Activated T-helper 17 cell treated with anti-CD3 and anti-CD28 coated beads, Interleukin-2, amount 50 U/mL, for 72 hours (primary cell): ENCODE results near the gene MEGF6. TPM values are rescaled to one million over a fixed set of nuclear protein-coding genes. Genes with fewer than 3 reads are reported as not detected.
A peak's percentile ranks its signal among the peaks of the same experiment; 100 is the strongest.
"Not testable (repeated sequence)": the region's sequence is repeated elsewhere in the genome, so short reads cannot be mapped to it uniquely, and the experiment has no call there.

ENCODE experiments used
- ATAC-seq: fragments of 150-1000 bp; cut with Tn5 transposase; replicated peaks from 2 replicates; pipeline ENCODE4 v1.10.0; 2021; ENCODE audit warnings: mild to moderate bottlenecking, moderate library complexity
- H3K27ac Mint-ChIP-seq: one replicate; pipeline ENCODE4 v1.8.0; 2022; ENCODE audit warnings: mixed read lengths
- H3K27me3 Mint-ChIP-seq: one replicate; pipeline ENCODE4 v1.8.0; 2022; ENCODE audit warnings: mixed read lengths
- H3K36me3 Mint-ChIP-seq: one replicate; pipeline ENCODE4 v1.8.0; 2022; ENCODE audit warnings: low read depth, mild to moderate bottlenecking, mixed read lengths
- H3K4me1 Mint-ChIP-seq: one replicate; pipeline ENCODE4 v1.8.0; 2022; ENCODE audit warnings: mixed read lengths
- H3K4me3 Mint-ChIP-seq: one replicate; pipeline ENCODE4 v1.8.0; 2022; ENCODE audit warnings: mild to moderate bottlenecking, mixed read lengths
- H3K9me3 Mint-ChIP-seq: one replicate; pipeline ENCODE4 v1.8.0; 2022; ENCODE audit warnings: mixed read lengths
- total RNA-seq, 2 donors: library from RNA; stranded (reverse); gene quantifications; one replicate each; pipeline ENCODE4 v1.2.3, GENCODE V29; 2022

The MEGF6 gene
- total RNA-seq, 2 donors from 2014 or later = 5.0 to 9.7 TPM

DNA sequence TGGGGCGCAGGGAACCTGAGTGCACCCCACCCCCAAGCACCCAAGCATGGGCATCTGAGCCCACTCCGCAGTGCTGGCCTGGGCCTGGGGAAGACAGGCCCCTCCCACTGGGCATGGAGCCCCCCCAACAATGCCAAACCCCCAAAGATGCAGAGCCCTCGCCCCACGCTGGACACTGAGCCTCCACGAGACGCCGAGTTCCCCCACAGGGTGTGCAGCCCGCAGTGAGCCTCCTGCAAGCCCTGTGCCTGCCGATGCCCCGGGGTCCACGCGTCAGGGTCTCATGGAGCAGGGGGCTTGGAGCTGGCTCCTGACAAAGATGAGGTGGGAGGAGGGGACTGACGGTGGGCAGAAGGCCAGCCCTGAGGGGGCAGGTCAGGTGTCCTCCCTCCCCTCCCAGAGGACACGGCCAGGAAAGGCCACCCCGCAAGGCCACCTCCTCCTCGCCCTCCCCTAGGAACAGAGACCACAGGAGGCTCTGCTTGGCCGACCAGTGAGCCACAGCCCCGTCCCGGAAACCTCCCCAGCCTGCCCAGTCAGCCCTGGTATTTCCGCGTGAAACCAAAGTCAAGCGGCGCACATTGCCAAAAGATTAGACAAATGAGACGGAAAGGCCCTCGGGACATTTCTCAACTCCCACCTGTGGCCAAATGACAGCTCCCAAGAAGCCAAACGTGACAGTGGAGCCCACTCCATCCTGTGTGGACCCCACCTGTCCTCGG lies 33.4 kb downstream of the MEGF6 start:
- no peak overlapping the region for H3K4me3 Mint-ChIP-seq
- H3K27ac Mint-ChIP-seq = no peak overlapping the region
- no peaks in the 10 kb centered on the region for H3K9me3 Mint-ChIP-seq
- H3K4me1 Mint-ChIP-seq = no peaks in the 10 kb centered on the region
- H3K27me3 Mint-ChIP-seq = no peaks in the 10 kb centered on the region
- ATAC-seq = no peak
- no peaks in the 10 kb centered on the region for H3K36me3 Mint-ChIP-seq

DNA sequence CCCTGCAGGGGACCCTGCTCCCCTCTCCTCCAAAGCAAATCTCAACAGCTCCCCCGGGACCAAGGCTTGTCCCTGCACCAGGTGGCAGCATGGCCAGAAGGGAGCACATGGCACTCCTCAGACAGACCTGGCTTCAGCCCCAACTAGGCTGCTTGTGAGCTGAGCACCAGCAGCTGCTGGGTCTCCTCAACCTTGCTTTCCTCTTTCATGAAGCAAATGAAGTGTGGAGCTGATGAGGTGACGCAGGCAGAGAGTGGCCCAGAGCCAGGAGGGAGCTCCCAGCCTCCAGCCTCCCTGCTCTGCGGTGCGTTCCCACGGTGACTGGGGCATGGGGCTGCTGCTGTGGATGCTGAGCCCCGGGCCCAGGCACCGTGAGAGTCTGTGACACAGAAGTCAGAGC lies 34.0 kb downstream of the MEGF6 start:
- H3K9me3 Mint-ChIP-seq = no peaks in the 10 kb centered on the region
- no peak overlapping the region for H3K4me3 Mint-ChIP-seq
- H3K36me3 Mint-ChIP-seq = no peaks in the 10 kb centered on the region
- no peaks in the 10 kb centered on the region for H3K27me3 Mint-ChIP-seq
- no peak overlapping the region for H3K27ac Mint-ChIP-seq
- H3K4me1 Mint-ChIP-seq = no peaks in the 10 kb centered on the region
- ATAC-seq = no peak

DNA sequence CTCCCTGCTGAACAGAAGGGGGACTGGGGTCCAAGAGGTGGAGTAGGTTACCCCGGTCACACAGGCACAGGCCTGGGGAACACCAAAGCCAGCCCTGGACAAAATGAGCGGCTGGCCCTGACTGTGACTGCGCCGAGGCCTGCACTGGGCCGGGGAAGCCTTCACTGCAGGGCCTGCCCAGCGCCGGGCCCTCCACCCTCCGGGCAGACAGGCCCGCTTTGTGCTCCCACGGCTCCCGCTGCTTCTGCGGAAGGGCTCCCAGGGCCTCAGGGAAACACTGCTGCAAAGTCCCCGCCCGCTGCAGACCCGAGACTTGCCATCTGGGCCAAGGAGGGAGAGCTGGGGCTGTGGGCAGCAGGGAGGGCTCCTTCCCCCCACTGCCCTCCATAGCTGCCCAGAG lies 35.3 kb downstream of the MEGF6 start:
- Mint-ChIP-seq H3K4me1 (no peaks in the 10 kb centered on the region), H3K27me3 (no peaks in the 10 kb centered on the region), H3K36me3 (no peaks in the 10 kb centered on the region), H3K27ac (no peak overlapping the region), H3K9me3 (no peaks in the 10 kb centered on the region), H3K4me3 (no peak overlapping the region)
- ATAC-seq = no peak

DNA sequence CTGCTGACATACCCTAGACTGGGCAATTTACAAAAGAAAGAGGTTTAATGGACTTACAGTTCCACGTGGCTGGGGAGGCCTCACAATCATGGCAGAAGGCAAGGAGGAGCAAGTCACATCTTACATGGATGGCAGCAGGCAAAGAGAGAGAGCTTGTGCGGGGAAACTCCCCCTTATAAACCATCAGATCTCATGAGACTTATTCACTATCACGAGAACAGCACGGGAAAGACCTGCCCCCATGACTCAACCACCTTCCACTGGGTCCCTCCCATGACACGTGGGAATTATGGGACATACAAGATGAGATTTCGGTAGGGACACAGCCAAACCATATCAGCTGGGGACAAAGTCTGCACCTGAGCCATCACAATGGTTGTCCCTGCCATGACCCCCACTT lies 35.8 kb downstream of the MEGF6 start:
- not testable (repeated sequence) for ATAC-seq, H3K27ac Mint-ChIP-seq, H3K4me1 Mint-ChIP-seq, H3K27me3 Mint-ChIP-seq, H3K9me3 Mint-ChIP-seq, H3K4me3 Mint-ChIP-seq, H3K36me3 Mint-ChIP-seq

DNA sequence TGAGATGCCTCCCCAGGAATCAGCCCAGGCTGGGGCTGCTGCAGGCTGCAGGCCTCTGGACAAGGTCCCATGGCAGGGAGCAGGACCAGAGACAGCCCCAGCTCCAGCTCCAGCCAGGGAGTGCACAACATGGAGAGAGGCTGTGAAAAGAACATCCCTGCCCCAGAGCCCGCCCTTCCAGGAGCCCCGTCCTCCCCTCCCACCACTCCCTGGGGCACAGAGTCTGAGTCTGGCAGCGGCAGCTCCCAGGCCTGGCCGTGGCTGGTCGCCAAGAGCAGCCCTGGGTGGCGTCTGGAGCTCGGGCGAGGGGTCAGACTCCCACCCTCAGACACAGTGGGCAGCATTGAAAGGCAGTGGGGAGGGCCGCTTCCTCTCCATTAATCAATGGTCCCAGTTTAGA lies 37.8 kb downstream of the MEGF6 start:
- Mint-ChIP-seq H3K27me3 (no peaks in the 10 kb centered on the region), H3K36me3 (no peaks in the 10 kb centered on the region), H3K4me1 (no peaks in the 10 kb centered on the region), H3K4me3 (no peak overlapping the region), H3K9me3 (no peaks in the 10 kb centered on the region), H3K27ac (no peak overlapping the region)
- no peak for ATAC-seq

DNA sequence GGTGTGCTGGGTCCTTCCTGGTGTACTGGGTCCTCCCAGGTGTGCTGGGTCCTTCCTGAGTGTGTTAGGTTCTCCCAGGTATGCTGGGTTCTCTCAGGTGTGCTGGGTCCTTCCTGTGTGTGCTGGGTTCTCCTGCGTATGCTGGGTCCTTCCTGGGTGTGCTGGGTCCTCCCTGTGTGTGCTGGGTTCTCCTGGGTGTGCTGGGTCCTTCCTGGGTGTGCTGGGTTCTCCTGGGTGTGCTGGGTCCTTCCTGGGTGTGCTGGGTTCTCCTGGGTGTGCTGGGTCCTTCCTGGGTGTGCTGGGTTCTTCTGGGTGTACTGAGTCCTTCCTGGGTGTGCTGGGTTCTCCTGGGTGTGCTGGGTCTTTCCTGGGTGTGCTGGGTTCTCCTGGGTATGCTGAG lies 38.7 kb downstream of the MEGF6 start:
- H3K4me3 Mint-ChIP-seq, H3K9me3 Mint-ChIP-seq, H3K36me3 Mint-ChIP-seq, H3K27me3 Mint-ChIP-seq, H3K4me1 Mint-ChIP-seq, H3K27ac Mint-ChIP-seq, ATAC-seq: not testable (repeated sequence)

DNA sequence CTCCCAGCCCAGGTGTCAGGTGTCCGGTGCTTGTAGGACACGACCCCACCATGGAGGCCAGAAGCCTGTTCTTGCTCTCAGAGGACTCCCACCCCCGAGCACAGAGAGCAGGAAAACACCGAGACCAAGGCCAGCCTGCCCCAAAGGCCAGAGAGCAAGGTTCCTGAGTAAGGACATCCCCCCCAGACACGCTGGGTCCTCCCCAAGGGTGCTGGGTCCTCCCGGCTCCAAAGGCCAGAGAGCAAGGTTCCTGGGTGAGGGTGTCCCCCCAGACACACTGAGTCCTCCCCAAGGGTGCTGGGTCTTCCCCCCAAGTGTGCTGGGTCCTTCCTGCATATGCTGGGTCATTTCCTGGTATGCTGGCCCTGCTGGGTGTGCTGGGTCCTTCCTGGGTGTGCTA lies 40.0 kb downstream of the MEGF6 start:
- Mint-ChIP-seq H3K27me3 (no peaks in the 10 kb centered on the region), H3K4me3 (no peak overlapping the region), H3K9me3 (no peaks in the 10 kb centered on the region), H3K4me1 (no peaks in the 10 kb centered on the region), H3K36me3 (no peaks in the 10 kb centered on the region), H3K27ac (no peak overlapping the region)
- ATAC-seq = no peak

DNA sequence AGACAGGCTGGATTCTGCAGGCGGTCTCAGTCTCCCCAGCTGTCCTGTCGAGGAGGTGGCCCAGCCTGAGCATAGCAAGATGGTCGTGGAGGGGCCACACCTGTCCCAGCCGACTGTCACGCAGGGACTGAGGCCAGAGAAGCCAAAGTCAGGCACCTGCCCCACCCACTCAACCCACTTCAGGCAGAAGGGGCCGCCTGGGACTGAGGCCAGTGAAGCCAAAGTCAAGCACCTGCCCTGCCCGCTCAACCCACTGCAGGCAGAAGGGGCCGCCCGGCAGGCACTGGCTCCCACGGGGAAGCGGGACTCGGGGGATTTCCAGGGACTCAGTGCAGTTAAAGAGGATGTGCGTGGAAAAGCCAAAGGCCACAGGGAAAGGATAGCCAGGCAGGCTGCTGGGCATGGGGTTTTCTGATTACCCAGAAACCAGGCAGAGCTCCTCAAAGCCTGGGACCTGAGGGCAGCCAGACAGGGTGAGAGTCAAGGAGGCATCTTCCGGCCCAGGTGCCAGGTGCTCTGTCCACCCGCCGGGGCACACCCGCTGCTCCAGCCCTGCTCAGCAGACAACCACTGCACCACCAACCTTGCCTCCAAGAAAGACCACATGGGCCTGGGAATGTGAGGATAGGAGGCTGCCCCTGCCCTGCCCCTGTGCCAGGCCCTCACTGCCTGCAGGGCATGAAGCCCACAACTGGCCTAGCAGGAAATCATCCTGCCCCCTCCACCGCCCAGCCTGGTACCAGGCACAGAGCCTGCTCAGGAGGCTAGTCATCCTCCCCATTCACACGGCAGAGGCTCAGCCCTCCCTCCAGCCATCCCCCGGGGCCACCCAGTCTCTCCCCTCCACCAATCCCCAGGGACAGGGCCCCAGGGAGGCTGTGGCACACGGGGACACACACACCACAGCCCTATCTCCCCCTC lies 41.0 kb downstream of the MEGF6 start:
- no peak for ATAC-seq
- Mint-ChIP-seq H3K4me1 (no peaks in the 10 kb centered on the region), H3K27ac (no peak overlapping the region), H3K4me3 (no peak overlapping the region), H3K9me3 (no peaks in the 10 kb centered on the region), H3K36me3 (no peaks in the 10 kb centered on the region), H3K27me3 (no peaks in the 10 kb centered on the region)

DNA sequence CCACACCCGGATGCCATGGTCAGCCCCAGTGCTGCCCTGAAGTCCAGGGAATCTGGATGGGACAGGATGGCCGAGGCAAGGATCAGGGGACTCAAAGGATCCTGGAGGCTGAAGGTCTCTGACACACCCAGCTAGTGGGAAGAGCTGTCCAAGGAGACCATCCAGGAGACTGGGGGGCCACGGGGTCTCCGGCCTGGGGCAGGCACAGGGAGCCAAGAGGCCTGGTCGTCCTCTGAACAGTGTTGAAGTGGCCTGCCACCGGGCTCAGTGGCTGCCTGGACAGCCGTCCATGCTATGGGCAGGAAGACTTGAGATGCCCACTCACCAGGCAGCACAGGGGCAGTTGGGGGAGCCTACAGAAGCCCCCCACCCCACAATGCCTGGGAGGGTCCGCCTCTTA lies 41.9 kb downstream of the MEGF6 start:
- no peaks in the 10 kb centered on the region for H3K36me3 Mint-ChIP-seq
- no peak for ATAC-seq
- H3K27me3 Mint-ChIP-seq = no peaks in the 10 kb centered on the region
- H3K4me3 Mint-ChIP-seq = no peak overlapping the region
- no peaks in the 10 kb centered on the region for H3K4me1 Mint-ChIP-seq
- H3K27ac Mint-ChIP-seq = no peak overlapping the region
- H3K9me3 Mint-ChIP-seq = no peaks in the 10 kb centered on the region

DNA sequence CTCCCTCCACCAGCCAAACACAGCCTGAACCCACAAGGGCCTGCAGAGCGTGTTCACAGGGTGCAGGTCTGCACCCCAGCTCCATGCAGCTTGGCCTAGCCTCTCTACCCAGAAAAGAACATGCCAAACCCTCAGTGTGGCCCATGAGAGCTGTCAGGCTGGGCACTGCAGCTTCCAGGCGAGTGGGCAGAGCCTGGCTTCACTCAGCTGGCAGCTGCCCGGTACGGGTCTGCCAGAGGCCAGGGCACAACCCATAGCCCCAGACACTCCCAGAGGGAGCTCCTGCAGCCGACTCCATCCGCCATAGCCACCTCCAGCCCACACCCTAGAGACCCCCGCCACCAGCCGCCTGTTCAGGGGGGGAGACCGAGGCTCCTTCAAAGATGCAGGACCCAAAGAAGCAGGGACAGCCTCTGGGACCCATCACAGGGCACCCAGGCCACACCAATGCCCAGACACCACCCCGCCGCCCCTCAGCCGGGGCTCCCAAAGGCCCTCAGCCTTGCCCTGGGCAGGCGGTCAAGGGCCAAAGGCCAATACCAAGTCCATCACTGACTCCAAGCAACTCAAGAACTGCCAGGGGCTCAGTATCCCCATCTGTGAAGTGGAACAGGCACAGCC lies 42.4 kb downstream of the MEGF6 start:
- Mint-ChIP-seq H3K4me1 (no peaks in the 10 kb centered on the region), H3K36me3 (no peaks in the 10 kb centered on the region), H3K9me3 (no peaks in the 10 kb centered on the region), H3K4me3 (no peak overlapping the region), H3K27me3 (no peaks in the 10 kb centered on the region), H3K27ac (no peak overlapping the region)
- no peak for ATAC-seq

DNA sequence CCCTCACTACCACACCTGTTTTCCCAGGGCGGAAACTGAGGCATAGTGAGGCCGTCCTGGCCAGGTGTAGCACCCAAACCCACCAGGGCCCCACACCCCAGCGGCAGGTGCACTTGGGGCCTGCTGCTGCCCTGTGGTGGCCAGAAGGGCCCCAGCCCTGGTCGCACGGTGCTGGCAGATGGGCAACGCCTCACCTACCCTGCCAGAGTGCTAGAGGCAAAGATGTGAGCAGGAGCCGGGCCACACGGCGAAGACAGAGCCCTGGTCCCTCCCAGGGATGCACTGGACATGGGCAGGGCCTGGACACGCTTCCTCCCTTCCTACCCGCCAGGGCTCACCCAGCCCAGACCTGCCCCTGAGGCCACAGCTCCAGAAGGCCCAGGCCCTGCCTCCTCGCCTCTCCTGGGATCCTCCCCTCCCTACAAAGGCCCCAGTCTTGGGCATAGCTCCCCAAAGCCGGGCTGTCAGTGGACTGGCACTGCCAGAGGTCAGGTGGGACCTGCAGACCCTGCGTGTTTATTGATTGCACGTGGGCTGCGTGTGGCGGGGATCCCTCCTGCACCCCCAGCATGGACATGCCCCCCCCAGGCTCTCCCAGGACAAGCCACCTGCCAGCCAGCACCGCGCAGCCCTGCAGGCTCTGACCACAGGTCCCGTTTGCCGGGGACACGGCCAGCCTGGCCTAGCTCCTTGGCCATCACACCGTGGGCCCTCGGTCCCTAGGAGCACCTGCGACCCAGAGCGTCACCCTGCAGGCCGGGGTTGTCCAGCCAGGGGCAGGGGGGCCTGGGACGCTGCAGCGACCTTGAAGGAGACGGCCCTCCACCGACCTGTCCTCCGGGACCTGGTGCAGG lies 44.1 kb downstream of the MEGF6 start:
- Mint-ChIP-seq H3K27me3 (no peaks in the 10 kb centered on the region), H3K4me1 (no peaks in the 10 kb centered on the region), H3K27ac (no peak overlapping the region), H3K9me3 (no peaks in the 10 kb centered on the region), H3K4me3 (no peak overlapping the region), H3K36me3 (no peaks in the 10 kb centered on the region)
- ATAC-seq = no peak

DNA sequence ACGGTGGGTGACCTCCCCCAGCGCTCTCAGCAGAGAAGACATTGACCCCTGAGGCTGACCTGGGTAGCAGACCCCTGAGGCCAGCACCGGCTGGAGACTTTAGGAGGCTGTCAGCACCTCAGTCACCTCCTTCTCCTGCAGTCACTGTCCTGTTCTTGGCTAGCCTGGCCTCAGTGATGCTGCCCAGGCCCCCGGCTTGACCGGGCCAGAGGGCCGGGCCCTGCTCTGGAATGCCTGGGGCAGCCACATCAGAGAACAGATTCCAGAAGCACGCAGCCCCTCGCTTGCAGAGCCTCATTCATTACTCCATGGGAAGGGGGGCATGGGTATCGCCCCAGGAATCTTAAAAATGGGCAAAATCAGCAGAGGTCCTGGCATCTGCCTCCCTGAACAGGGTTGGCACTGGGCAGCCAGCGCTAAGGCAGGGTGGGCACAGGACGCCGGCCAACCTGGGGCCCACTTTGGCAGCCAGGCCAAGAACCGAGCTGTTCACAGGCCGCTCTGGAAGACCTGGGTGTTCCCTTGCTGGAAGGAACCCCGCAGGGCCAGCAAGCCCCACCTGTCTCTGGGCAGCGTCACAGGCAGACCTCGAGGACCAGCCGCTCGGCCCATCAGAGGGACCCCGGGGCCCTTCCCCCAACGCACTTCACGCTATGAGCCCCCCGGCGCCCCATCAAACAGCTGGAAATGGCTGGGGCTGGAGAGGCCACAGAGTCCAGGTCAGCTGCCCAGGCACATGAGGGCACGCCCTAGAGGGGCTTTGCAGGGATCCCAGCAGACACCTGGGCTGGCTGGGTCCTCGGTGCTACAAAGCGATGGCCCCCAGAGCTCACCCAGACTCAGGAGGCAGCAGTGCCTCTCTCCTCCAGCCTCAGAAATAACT lies 45.1 kb downstream of the MEGF6 start:
- H3K36me3 Mint-ChIP-seq = no peaks in the 10 kb centered on the region
- no peak for ATAC-seq
- H3K9me3 Mint-ChIP-seq = no peaks in the 10 kb centered on the region
- H3K27ac Mint-ChIP-seq = no peak overlapping the region
- H3K4me3 Mint-ChIP-seq = no peak overlapping the region
- H3K27me3 Mint-ChIP-seq = peaks cover 3% of the 10 kb centered on the region
- no peaks in the 10 kb centered on the region for H3K4me1 Mint-ChIP-seq

DNA sequence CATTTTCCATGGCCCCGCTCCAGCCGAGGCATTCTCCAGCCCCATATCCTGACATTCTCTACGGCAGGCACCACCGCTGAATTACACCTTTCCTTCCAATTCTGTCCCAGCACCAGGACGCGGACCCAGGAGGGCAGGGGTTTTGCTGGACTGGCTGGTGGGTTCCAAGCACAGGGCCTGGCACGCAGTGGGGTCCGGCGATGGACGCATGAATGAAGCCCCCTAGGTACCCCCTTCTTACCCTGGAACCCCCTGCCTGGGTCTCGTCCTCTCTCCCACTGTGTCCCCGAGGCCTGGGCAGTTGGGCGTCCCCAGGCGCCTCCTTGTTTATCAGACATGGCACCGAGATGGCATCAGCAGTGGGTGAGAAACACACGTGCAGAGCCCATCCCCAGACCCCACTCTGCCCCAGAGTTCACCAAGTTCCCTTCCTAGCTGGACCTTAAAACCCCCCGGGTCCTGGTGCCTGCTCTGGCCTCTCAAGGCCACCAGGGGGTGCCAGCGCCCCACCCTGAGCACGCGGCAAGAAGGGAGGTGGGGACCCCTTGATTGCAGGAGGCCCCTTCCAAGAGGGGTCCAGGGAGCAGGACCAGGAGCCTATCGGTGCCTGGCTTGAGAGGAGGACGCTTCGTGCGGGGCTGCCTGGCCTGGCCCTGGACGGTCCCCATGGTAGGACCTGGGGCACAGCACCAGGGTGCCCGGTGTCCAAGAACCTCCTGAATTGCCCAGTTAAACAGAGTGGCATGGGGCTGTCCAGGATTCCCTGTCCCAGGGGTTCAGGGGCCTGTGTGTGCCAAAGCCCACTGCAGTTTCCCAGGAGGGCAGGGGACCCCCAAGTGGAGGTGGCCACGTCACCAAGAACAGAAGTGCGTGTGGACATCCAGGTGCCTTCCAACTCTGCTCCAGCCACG lies 46.1 kb downstream of the MEGF6 start:
- H3K27ac Mint-ChIP-seq = no peak overlapping the region
- H3K9me3 Mint-ChIP-seq = no peaks in the 10 kb centered on the region
- H3K36me3 Mint-ChIP-seq = no peaks in the 10 kb centered on the region
- H3K4me3 Mint-ChIP-seq = no peak overlapping the region
- H3K4me1 Mint-ChIP-seq = no peaks in the 10 kb centered on the region
- H3K27me3 Mint-ChIP-seq = peaks cover 3% of the 10 kb centered on the region
- peak; percentile 36 for ATAC-seq
